Measurements from ENCODE around the gene POLR3G.

GRCh38 chr5:90494043-90494442 is 19.4 kb downstream of the POLR3G start:
- TF ChIP-seq CTCF (IDR thresholded peaks at IDR 0.05), result no peak
- TF ChIP-seq POLR2A (IDR thresholded peaks at IDR 0.05), result no peak
